Kidney capillary endothelial cell (primary cell): Measurements from ENCODE around the gene PPDPF.

Experiments used
- DNase-seq: peaks from one replicate; pipeline ENCODE4 v3.0.0-alpha.2; 2018; ENCODE audit warnings: low spot score

PPDPF gene

GRCh38 chr20:63522091-63522868, 1.7 kb downstream of the PPDPF start:
- DNase-seq = no peak

GRCh38 chr20:63522981-63523611, 2.5 kb downstream of the PPDPF start:
- DNase-seq = no peak

- DNase-seq = no peak
Measured at GRCh38 chr20:63525185-63525584, 4.6 kb downstream of the PPDPF start.

GRCh38 chr20:63525971-63526370, 5.4 kb downstream of the PPDPF start:
- no peak for DNase-seq

- DNase-seq = no peak
Measured at GRCh38 chr20:63527184-63527583, 6.6 kb downstream of the PPDPF start.

GRCh38 chr20:63529180-63529860, 8.8 kb downstream of the PPDPF start:
- DNase-seq = no peak

- DNase-seq = no peak
Measured at GRCh38 chr20:63529861-63530787, 9.6 kb downstream of the PPDPF start.

GRCh38 chr20:63530788-63531160, 10.2 kb downstream of the PPDPF start:
- DNase-seq = no peak

GRCh38 chr20:63531686-63532448, 11.3 kb downstream of the PPDPF start:
- DNase-seq = no peak

- DNase-seq = no peak
Measured at GRCh38 chr20:63532449-63532971, 11.9 kb downstream of the PPDPF start.

GRCh38 chr20:63533388-63533787, 12.8 kb downstream of the PPDPF start:
- no peak for DNase-seq

- no peak for DNase-seq
Measured at GRCh38 chr20:63533871-63534393, 13.4 kb downstream of the PPDPF start.

- no peak for DNase-seq
Measured at GRCh38 chr20:63534427-63534830, 13.9 kb downstream of the PPDPF start.

- no peak for DNase-seq
Measured at GRCh38 chr20:63534831-63535651, 14.5 kb downstream of the PPDPF start.

GRCh38 chr20:63536241-63536977, 15.8 kb downstream of the PPDPF start:
- DNase-seq = no peak

GRCh38 chr20:63536997-63537524, 16.5 kb downstream of the PPDPF start, which contains the start of gene PTK6:
Gene PTK6 (minus strand): TSS chr20:63537376. CDS start chr20:63537314, 62 bp downstream.
- DNase-seq = no peak

- peak; percentile 78 for DNase-seq
Measured at GRCh38 chr20:63537525-63538203, 17.1 kb downstream of the PPDPF start.
